Inferior parietal cortex (tissue), 1 donor: ENCODE results near the gene CRYAB.
A peak's percentile ranks its signal among the peaks of the same experiment; 100 is the strongest.
"Not testable (repeated sequence)": the region's sequence is repeated elsewhere in the genome, so short reads cannot be mapped to it uniquely, and the experiment has no call there.

Source experiments
- DNase-seq: peaks from one replicate; pipeline ENCODE4 v3.0.0-alpha.2; 2016; ENCODE audit errors: extremely low spot score

Gene CRYAB

DNA sequence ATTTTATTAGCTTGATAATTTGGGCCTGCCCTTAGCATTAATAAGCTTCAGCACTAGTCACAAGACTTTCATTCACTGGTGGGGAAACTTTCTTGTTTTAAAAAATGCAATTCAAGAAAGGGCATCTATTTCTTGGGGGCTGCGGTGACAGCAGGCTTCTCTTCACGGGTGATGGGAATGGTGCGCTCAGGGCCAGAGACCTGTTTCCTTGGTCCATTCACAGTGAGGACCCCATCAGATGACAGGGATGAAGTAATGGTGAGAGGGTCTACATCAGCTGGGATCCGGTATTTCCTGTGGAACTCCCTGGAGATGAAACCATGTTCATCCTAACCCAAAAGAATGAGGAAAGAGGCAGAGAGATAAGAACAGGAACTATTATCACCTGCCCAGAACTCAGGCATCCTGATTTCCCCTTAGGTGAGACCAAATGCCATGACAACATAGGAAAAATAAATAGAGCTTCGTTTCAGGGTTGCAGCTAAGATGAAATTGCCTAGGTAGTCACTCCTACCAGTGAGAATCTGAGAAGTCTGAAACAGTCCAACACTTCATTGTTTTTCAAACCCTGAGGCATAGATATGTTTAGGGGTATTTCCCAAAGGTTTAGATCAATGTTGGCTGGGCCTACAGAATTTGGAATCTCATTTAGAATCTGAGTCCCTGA is 2.8 kb downstream of the CRYAB start:
- DNase-seq, result no peak

GRCh38 chr11:111906680-111907079 is 4.9 kb downstream of the CRYAB start:
- DNase-seq, result no peak

DNA sequence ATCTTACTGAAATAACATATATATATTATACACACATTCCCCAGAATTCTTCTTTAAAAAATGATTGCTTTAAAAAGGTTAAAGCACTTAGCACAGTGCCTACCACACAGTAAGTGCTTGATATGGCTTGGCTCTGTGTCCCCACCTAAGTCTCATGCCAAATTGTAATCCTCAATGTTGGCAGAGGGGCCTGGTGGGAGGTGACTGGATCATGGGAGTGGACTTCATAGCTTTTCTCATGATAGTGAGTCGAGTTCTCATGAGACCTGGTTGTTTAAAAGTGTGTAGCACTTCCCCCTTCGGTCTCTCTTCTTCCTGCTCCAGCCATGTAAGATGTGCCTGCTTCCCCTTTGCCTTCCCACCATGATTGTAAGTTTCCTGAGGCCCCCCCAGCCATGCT is 6.2 kb downstream of the CRYAB start:
- no peak for DNase-seq

- DNase-seq, result no peak
Observed at GRCh38 chr11:111886844-111887243, 24.7 kb downstream of the CRYAB start.

- DNase-seq, result no peak
Observed at GRCh38 chr11:111886032-111886431, 25.5 kb downstream of the CRYAB start.

- not testable (repeated sequence) for DNase-seq
Observed at GRCh38 chr11:111885053-111885452, 26.5 kb downstream of the CRYAB start.

GRCh38 chr11:111882202-111882601 is 29.4 kb downstream of the CRYAB start:
- DNase-seq, result peak; percentile 43

DNA sequence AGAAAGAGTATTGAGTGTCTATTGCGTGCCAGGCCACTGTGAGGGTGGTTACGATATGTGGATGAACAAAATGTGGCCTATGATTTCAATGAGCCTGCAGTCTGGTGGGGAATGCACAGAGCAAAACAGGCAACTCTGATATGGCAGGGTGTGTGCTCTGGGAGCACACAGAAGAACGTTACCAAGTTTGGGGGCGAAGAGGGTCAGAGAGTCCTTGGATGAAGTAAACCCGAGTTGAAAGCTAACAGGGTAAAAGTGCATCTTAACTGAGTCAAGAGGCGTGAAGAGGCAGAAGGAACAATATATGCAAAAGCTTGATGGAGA is 32.0 kb downstream of the CRYAB start:
- DNase-seq, result peak; percentile 17

- peak; percentile 99 for DNase-seq
Observed at GRCh38 chr11:111878849-111879636, 32.5 kb downstream of the CRYAB start, which contains the start of the genes CFAP68 and FDXACB1. TSS of gene CFAP68 (plus strand) at chr11:111879541. CDS start at chr11:111879561, 20 bp downstream. TSS of gene FDXACB1 (minus strand) at chr11:111879165. CDS start at chr11:111879132, 33 bp downstream.

- no peak for DNase-seq
Observed at GRCh38 chr11:111878385-111878848, 33.2 kb downstream of the CRYAB start.

- peak; percentile 48 for DNase-seq
Observed at GRCh38 chr11:111871693-111872161, 39.8 kb downstream of the CRYAB start.

- peak; percentile 87 for DNase-seq
Observed at GRCh38 chr11:111870886-111871692, 40.5 kb downstream of the CRYAB start, which contains the start of gene ALG9. TSS of gene ALG9 (minus strand) at chr11:111871581. CDS start at chr11:111871482, 99 bp downstream.

DNA sequence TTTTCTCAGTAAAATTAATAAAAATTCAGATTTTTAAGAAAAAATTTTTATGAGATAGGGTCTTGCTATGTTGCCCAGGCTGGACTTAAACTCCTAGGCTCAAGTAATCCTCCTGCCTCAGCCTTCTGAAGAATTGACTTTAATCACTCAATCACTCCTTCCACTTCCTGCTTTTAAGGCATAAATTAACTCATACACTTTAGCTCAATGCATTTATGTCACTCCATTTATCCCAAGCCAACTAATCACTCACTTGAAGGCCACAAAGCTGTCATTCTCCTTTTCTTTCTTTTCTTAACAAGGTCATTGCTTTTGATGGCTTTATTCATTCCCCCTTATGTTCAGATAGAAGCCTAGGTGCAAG is 41.1 kb downstream of the CRYAB start:
- DNase-seq, result no peak

DNA sequence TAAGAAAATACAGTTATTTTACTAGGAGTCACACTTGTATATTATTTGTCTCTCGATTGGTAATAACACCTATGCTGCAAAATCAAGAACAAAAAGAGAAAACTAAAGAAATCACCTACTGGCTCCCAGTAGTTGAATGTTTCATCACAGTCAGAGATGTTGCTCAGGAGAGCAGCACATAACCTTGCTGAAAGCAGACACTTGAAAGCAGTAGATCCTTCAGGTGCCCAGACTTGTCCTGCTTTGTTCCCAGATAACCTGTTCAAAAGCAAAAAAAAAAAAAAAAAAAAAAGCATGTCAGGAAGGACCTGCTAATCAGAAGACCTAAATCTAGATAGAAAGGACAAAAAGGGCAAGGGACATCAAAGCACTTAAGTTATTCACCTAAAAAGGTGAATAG is 41.5 kb downstream of the CRYAB start:
- DNase-seq, result no peak

- DNase-seq, result no peak
Observed at GRCh38 chr11:111860257-111860656, 51.3 kb downstream of the CRYAB start.
